Right lobe of liver (tissue), 4 donors: ENCODE measurements around the gene SPON1.

ENCODE experiments used
- POLR2A ChIP-seq: fragments of 450-650 bp; IDR thresholded peaks from one replicate; pipeline ENCODE4 v1.6.1; 2017; ENCODE audit warnings: antibody characterized with exemption, mild to moderate bottlenecking
- TF ChIP-seq, protein P1 (sequence below), 4 donors: fragments of 200-600 bp in 3 of 4; fragments of 450-650 bp in 1 of 4; IDR thresholded peaks; one replicate each; pipeline versions ENCODE4 v1.5.1 to v1.8.0; 2016 to 2022; ENCODE audit warnings: antibody characterized with exemption in 4 of 4, mild to moderate bottlenecking in 2 of 4
- donor health status: DM: no; HTN: no; CAD: no.
- donor health status: DM: no; HTN: no; CAD: no.
- donor health status: DM: no; HTN: yes; CAD: no.

DNA sequence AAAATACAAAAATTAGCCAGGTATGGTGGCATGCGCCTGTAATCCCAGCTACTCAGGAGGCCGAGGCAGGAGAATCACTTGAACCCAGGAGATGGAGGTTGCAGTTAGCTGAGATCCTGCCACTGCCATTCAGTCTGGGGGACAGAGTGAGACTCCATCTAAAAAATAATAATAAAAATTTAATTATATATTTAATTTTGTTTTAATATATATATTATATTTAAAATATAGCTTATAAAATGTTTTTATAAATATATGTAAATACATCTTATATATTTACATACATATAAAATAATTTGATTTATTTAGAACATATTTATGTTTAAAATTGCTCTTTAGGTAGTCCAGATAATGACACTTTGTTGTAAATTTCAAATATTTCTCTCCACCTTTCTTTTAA, 82.9 kb downstream of the SPON1 start:
- TF ChIP-seq, protein P1, sequence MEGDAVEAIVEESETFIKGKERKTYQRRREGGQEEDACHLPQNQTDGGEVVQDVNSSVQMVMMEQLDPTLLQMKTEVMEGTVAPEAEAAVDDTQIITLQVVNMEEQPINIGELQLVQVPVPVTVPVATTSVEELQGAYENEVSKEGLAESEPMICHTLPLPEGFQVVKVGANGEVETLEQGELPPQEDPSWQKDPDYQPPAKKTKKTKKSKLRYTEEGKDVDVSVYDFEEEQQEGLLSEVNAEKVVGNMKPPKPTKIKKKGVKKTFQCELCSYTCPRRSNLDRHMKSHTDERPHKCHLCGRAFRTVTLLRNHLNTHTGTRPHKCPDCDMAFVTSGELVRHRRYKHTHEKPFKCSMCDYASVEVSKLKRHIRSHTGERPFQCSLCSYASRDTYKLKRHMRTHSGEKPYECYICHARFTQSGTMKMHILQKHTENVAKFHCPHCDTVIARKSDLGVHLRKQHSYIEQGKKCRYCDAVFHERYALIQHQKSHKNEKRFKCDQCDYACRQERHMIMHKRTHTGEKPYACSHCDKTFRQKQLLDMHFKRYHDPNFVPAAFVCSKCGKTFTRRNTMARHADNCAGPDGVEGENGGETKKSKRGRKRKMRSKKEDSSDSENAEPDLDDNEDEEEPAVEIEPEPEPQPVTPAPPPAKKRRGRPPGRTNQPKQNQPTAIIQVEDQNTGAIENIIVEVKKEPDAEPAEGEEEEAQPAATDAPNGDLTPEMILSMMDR (IDR thresholded peaks at IDR 0.05) = no peak
- no peak for TF ChIP-seq POLR2A
